Left cardiac atrium (tissue), 4 donors: ENCODE data around the gene PRDM16. TPM values are rescaled to one million over a fixed set of nuclear protein-coding genes. Genes with fewer than 3 reads are reported as not detected.
A peak's percentile ranks its signal among the peaks of the same experiment; 100 is the strongest.

ENCODE experiments used
- ATAC-seq, 2 donors: fragments of 200-7000 bp; cut with Tn5 transposase; one replicate each; pipeline ENCODE4 v1.9.1; 2020; ENCODE audit warnings: mild to moderate bottlenecking in 2 of 2, moderate library complexity in 2 of 2
- DNase-seq: peaks from one replicate; pipeline ENCODE4 v3.0.0-alpha.2; 2020
- intact Hi-C, 2 donors: fragments of 100-400 bp; cut with DNase I; formaldehyde crosslinking; loops; one replicate each; pipeline versions ENCODE4 v1.14.1 to v1.15.1; 2022 to 2023
- total RNA-seq, 2 donors: library from RNA; stranded (reverse); fragmentation: NEBNext Ultra II Directional; extraction: Animal tissue kit (Norgen Biotek cat#: 25700); gene quantifications; one replicate each; pipeline ENCODE4 v1.2.1, GENCODE V29; 2021
- donor health status: DM: no; HTN: yes; CAD: no.
- donor health status: DM: no; HTN: yes; CAD: no; lungs with severe emphysema.
- donor health status: DM: yes; HTN: yes; CAD: no.
- donor health status: Dilated cardiomyopathy.

PRDM16 gene
- total RNA-seq, 2 donors from 2014 or later, result 0.99 to 1.2 TPM

GRCh38 chr1:3350506-3351261, 281.7 kb downstream of the PRDM16 start:
- DNase-seq (no peak), ATAC-seq (peak; percentile 4 to 32)
- intact Hi-C loops, result no loop called here

DNA sequence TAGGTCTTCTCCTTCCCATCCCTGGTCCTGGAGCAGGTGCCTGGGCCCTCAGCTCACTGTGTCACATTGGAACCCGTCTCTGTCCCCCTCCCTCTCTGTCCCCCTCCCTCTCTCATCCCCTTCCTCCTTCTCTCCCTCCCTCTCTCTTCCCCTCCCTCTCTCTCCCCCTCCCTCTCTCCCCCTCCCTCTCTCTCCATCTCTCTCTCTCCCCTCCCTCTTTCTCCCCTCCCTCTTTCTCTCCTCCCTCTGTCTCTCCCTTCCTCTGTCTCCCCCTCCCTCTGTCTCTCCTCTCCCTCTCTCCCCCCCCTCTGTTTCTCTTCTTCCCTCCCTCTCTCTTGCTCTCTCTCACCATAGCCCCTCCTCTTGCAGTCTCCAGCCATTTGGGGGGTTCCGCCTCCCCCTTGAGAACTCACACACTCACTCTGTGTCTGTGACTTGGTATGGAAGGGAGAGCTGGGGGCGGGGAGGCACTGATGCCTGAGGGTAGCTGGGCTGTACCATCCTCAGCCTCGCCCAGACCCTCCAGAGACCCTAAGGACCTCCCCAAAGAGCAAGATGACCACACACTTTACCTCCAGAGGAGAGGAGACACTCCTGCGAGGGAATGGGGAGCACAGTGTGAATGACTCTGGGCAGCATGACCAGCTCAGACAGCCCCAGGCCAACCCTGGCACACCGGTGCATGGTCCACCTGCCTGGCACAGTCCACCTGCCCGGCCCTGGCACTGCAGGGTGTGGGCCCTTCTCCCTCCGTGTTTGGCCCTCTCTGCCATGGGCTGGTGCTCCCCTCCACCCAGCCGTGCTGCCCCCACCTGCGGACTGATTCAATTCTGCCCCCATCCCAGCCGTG, 282.7 kb downstream of the PRDM16 start:
- intact Hi-C loops, result no loop called here
- ATAC-seq (no peak), DNase-seq (no peak)

GRCh38 chr1:3352299-3352951, 283.4 kb downstream of the PRDM16 start:
- intact Hi-C loops, result no loop called here
- DNase-seq (no peak), ATAC-seq (peak in 1 of 2 donors; percentile 47)

DNA sequence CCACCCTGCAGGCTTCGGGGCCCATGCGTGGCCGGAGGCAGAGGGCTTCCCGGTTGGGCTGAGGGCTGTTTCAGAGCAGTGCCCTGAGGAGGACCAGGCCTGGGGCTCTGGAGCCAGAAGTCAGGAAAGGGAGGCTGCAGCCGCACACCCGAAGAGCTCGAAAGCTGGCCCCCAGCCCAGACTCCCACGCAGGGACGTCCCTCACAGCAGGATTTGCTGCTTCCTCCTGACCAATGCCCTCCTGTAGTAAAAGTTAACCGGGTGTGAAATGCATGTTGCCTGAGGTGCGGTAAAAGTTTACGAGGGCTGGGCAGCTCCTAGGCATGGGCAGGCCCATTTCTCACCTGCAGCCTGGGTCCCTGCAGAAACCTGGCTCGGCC, 283.9 kb downstream of the PRDM16 start:
- peak in 1 of 2 donors; percentile 22 for ATAC-seq
- peak; percentile 79 for DNase-seq
- intact Hi-C loops, result no loop called here

GRCh38 chr1:3353876-3354275, 284.9 kb downstream of the PRDM16 start:
- ATAC-seq, result no peak
- intact Hi-C loops, result no loop called here
- no peak for DNase-seq

DNA sequence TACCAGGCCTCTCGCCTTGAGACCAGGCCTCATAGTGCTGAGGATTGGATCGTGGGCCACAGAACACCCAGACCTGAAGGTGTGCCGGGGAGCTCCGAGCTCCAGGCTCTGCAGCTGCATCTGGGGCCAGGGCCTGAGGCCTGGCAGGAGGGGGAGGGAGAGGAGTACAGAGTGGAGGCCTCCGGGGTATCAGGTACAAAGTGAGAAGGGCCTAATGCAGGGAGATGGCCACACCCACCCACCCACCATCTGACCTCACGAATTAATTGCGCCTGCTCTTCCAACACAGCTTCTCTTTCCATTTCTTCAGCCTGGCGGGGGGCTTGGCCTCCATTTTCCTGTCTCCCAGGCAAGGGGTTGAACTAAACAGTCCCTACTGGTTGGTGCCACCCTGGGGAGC, 286.1 kb downstream of the PRDM16 start:
- no peak for ATAC-seq
- intact Hi-C loops, result no loop called here
- DNase-seq, result no peak

GRCh38 chr1:3355894-3356826, 287.2 kb downstream of the PRDM16 start:
- ATAC-seq, result no peak
- intact Hi-C loops, result no loop called here
- DNase-seq, result no peak

GRCh38 chr1:3356827-3357460, 287.9 kb downstream of the PRDM16 start:
- intact Hi-C loops, result no loop called here
- no peak for DNase-seq
- ATAC-seq, result no peak

DNA sequence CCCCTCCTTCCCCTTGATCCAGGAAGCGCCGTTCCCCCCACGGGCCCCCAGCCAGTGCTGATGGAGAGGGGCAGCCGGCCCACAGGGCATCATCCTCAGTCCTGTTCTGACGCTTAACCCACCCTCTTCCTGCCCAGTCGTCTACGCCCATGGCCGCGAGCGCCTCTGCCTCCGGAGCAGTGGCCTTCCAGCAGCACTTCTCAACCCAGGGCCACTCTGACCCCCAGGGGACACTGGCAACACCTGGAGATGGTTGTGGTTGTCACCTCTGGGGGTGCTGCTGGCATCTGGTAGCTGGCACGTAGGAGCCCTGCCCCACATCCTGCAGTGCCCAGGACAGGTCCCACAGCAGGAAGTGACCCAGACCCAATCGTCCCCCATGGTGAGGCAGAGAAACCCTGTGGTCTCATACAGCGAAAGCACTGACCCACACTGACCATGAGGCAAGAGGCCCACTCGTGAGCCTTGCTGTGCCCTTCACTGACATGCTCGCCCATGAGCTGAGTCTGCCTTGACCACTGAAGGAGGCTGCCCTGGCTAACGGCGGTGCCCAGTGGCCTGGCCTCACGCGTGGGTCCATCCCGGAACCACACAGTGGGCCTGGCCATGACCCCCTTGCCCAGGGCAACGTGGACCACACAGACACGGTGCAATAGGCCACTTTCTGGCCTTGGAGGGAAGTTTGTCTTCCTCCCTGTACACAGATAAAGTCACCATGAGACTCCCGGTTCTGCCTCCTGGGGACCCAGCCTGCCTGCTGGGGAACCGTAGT, 288.7 kb downstream of the PRDM16 start:
- ATAC-seq (no peak), DNase-seq (no peak)
- intact Hi-C loops, result no loop called here

DNA sequence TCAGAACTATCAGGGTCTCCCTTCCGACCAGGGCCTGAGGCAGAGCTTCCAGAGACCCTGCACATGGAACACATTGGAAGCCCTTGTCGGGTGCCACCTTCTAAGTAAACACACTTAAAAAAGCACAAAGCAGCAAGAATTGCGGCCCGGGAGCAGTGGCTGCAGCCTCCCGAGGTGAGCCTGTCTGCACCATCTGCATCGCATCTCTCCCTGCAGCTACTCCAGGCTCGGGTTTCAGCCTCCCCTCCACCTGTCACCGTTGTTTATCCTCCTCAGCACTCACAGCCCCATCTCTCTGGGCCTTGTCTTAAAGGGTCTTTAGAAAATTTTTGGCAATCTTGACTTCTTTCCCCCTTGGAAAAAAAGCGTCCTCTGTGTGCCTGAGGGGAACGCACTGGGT, 290.3 kb downstream of the PRDM16 start:
- ATAC-seq, result no peak
- intact Hi-C loops, result no loop called here
- no peak for DNase-seq

GRCh38 chr1:3359756-3360440, 290.9 kb downstream of the PRDM16 start:
- intact Hi-C loops, result no loop called here
- DNase-seq (no peak), ATAC-seq (no peak)

- ATAC-seq (no peak), DNase-seq (no peak)
- intact Hi-C loops, result no loop called here
Measured at GRCh38 chr1:3360646-3361257, 291.7 kb downstream of the PRDM16 start.

DNA sequence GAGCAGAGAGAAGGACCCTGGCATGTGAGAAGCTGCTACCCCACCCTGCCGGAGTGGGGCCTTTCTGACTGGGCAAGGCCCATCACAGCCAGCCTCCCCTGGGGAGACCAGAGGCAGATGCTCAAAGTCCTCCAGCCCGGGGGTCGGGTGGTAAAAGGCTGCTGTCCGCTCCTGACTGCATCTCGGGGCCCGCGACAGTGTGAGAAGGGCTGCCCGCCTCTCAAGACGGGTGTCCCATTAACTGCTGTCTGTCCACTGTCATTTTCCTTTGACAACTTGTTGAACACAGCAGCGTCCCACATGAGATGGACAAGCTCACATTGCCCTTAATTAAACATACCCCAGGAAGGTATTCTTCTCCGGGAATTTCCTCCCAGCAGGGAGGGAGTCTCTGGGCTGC, 294.0 kb downstream of the PRDM16 start:
- intact Hi-C loops, result no loop called here
- no peak for DNase-seq
- no peak for ATAC-seq

DNA sequence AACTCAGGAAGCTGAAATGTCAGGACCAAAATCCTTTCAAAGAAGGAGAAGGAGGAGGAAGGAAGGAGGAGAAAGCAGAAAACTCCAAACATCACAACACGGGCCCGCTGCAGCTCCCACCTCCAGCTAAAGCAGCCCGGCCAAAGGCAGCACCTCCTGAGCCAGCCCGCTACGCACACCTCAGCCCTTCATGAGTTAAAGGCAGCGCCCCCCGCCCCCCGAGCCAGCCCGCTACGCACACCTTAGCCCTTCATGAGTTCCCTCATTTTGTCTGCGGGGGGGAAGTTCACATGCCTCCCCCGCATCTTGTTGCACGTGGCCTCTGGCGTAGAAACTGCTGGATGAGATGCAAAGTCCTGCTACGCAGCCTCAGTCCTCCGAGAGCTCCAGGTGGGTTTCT, 294.8 kb downstream of the PRDM16 start:
- intact Hi-C loops, result no loop called here
- DNase-seq, result no peak

GRCh38 chr1:3364551-3364950, 295.5 kb downstream of the PRDM16 start:
- intact Hi-C loops, result no loop called here
- ATAC-seq, result no peak

More for the DNA sequence above, 294.8 kb downstream of the PRDM16 start:
- no peak for ATAC-seq

DNA sequence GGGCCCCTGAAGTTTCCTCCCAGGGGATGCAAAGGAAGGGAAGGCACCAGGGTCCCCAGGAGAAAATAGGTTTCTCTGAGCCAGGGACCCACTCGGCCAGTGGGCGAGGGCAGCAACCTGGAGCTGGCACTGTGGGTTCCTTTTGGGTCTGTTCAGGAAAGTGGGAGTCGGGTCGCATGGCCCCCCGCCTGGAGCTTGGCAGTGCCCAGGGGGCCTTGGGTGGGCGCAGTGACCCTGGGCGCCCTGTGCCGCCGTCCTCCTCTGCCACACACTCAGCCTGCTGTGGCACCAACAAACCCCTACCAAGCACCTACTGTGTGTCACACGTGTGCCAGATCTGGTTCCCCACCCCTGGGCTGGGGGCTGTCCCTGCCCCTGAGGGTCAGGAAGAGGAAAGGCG, 296.0 kb downstream of the PRDM16 start:
- no peak for DNase-seq
- no peak for ATAC-seq
- intact Hi-C loops, result no loop called here

More at GRCh38 chr1:3364551-3364950, 295.5 kb downstream of the PRDM16 start:
- no peak for DNase-seq
